ENCODE results near the gene GSG1L. TPM values are rescaled to one million over a fixed set of nuclear protein-coding genes. Genes with fewer than 3 reads are reported as not detected.

The GSG1L gene
- total RNA-seq, 1 donor from 2014 or later = not detected

DNA sequence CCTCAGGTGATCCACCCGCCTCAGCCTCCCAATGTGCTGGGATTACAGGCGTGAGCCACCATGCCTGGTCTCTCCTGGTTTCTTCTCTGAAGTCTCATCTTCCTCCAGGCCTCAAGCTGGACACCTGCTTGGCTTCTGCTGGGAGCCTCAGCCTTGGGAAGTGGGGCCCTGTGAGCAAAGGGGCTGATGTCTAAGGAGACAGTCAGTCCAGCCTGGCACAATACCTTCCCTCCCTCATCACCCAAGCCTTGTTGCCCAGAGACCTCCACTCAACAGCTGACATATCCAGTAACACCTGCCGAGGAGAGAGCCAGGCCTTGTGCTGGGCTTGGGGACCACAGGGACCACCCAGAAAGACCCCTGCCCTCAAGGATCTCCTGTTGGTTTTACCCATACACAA lies 251.6 kb downstream of the GSG1L start:
- no peak for DNase-seq

DNA sequence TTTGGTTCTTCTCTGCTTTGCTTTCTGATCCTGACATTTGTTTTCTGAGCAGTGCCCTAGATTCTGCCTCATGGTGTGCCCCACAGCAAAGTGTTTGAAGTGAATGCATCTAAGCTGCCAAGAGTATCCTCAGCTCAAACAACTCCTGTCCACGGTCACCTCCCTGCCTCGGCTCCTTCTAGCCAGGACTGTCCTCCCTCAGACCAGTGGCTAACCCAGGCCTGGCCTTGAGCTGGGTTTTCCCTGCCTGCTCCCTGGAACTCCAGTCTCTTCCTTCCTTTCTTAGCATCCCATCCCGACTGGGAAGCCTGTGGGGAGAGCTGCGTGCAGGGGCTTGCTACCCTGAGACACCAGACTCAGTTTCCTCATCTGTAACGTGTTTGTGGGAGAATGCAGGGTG lies 256.5 kb downstream of the GSG1L start:
- DNase-seq = no peak

GRCh38 chr16:27806388-27806787 lies 257.1 kb downstream of the GSG1L start:
- no peak for DNase-seq

- no peak for DNase-seq
These were observed 257.6 kb downstream of the GSG1L start for GRCh38 chr16:27805828-27806351.

- DNase-seq = no peak
These were observed 259.6 kb downstream of the GSG1L start for GRCh38 chr16:27803775-27804549.

GRCh38 chr16:27802664-27803439 lies 260.7 kb downstream of the GSG1L start:
- DNase-seq = no peak

- no peak for DNase-seq
These were observed 262.1 kb downstream of the GSG1L start for GRCh38 chr16:27801289-27801945.

- DNase-seq = no peak
These were observed 262.7 kb downstream of the GSG1L start for GRCh38 chr16:27800817-27801216.

GRCh38 chr16:27799896-27800295 lies 263.6 kb downstream of the GSG1L start:
- no peak for DNase-seq

DNA sequence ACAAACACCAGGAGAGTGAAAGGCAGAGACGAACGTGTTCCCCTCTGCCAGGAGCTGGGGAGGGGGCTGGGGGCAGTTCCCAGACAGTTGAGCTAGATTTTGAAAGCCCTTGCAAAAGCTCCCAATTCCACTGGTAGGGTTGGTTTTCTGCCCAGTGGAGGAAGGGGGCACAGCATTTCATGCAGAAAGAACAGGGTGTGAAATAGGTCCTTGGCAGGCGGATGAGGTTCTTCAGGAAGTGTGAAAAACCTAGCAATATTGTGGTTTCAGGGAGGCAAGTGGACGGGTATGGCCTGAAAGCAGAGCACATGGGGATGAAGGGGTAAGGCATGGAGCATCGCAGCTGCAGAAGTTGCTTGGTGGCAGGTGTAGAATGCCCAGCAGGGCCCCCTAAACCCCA lies 265.3 kb downstream of the GSG1L start:
- no peak for DNase-seq

- DNase-seq = peak; percentile 55
These were observed 267.4 kb downstream of the GSG1L start for GRCh38 chr16:27795992-27796614.

DNA sequence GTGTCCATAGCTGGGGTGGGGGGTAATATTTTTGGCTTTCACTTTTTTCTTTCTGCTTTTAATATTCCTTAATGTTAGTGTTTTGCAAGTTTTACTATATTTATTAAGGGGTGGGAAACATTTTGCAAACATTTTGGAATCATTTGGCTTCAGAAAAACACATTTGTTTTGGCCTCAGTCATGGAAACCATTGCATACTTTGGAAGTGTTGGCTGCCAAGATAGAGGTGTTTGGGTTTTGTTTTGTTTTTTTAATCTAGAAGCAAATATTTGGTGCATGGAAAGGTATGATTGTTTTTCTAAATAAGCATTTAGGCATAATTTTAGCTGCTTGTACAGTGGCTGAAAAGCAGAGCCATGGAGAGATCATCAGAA lies 270.3 kb downstream of the GSG1L start:
- no peak for DNase-seq

- no peak for DNase-seq
These were observed 270.8 kb downstream of the GSG1L start for GRCh38 chr16:27792486-27793248.

DNA sequence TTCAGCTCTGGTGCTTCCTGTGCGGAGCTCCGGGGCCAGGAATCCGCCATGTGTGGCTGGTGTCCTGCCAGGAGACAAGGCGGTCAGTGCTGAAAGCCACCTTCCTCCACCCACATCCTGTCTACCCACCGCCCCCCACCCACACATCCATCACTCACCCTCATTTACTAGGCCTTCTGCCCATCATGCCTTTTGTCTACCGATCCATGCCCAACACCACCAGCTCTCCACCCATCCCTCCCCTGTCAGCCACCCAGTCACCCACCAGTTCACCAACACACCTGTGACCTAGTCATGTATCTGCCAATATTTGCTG lies 272.2 kb downstream of the GSG1L start:
- no peak for DNase-seq

DNA sequence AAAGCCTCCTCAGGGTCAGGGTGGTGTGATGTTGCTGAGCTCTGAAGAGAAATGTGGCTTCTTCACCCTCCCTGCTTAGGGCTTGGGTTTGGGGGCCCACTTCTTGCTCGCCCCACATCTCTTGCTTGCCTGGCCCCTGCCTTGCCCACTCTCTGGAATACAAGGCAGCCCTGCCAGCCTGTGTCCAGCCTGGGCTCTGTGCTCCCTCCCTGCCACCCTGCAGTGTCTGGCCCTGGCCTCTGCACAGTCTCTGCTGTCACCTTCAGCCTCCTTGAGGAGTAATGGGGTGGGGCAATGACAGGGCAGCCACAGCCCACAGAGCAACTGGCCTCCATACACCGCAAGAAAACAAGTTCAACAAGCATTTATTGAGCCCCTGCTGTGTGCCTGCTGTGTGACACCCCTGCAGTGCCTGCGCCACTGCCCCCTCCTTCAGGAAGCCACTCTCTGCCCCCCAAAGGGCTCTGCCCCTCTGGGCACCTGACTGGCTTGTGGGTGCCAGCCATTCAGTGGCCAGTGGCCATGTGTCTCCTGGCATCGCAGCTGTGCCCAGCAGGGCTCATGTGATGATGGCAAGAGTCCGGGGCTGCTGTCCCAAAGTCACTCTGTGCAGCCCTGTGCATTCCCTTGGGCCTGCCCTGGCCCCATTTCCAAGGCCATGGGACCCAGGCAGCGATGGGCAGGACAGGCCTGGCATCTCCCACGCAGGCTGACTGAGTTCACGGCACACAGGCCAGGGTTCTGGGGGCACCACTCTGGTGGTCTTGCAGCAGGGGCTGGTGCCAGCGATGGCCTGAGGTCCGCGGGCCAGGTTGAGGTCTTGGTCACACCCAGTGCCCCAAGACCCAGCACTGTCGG lies 272.7 kb downstream of the GSG1L start:
- DNase-seq = no peak

- DNase-seq = no peak
These were observed 273.8 kb downstream of the GSG1L start for GRCh38 chr16:27789595-27790241.

GRCh38 chr16:27789150-27789549 lies 274.4 kb downstream of the GSG1L start:
- no peak for DNase-seq

- DNase-seq = no peak
These were observed 275.8 kb downstream of the GSG1L start for GRCh38 chr16:27787665-27788064.

DNA sequence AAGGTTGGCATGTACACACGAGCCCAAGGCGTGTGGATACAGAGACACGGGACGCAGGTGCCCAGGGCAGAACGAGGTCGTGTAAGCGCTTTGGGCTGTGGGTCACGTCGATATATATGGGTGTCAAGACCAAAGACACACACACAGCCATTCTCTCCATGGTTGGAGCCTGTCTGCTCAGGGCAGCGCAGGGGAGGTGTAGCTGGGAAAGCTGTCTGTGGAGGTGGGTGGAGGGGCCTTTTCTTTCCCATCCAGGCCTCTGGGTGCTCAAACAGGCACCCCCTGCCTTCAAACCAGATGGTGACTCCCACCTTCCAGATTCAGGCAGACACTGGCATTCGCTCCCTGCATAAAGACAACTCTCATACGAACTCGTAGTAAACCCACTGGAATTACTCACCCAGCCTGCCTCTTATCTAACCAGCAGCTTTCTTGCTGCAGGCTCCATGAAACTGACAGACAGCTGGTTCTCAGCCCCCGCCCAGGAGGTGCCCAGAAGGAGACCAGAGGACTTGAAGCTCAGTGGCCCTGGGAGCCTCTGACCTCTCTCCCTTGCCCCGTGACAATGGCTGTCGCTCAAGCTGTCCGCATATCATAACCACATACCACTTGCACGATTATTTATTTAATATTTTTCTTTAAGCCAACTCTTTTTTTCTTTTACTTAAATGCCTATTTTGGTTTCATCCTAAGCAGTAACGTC lies 276.4 kb downstream of the GSG1L start:
- DNase-seq = no peak

Data from dermis blood vessel endothelial cell (primary cell).